IMR-90 (cell line): Measurements from ENCODE around the gene PSMC3. TPM values are rescaled to one million over a fixed set of nuclear protein-coding genes. Genes with fewer than 3 reads are reported as not detected.

ENCODE experiments used
- ATAC-seq: fragments of 200-7000 bp; cut with Tn5 transposase; 2 replicates; pipeline ENCODE4 v1.9.1; 2020; ENCODE audit warnings: low read depth, mild to moderate bottlenecking, moderate library complexity
- BruUV-seq: library from RNA; stranded (reverse); fragments of 400-500 nt; replicated peaks from 2 replicates; lab custom pipeline; 2021; lab: Mats Ljungman, UMichigan
- CTCF ChIA-PET: fragments of 300-600 bp; formaldehyde crosslinking; extraction: SDS; loops from one replicate; lab custom pipeline; 2021; ENCODE audit warnings: antibody characterized with exemption; lab: Yijun Ruan, JAX
- POLR2A ChIA-PET: fragments of 300-600 bp; sonication (Branson Sonifier 250); formaldehyde crosslinking; loops from one replicate; lab custom pipeline; 2022; ENCODE audit warnings: antibody characterized with exemption; ENCODE audit not compliant: unreplicated experiment; lab: Charles Lee
- DNase-seq: peaks from one replicate; pipeline ENCODE4 v3.0.0; 2013
- H2AFZ ChIP-seq: replicated peaks from 2 replicates; pipeline ENCODE3; 2013; ENCODE audit warnings: low read length, mild to moderate bottlenecking; ENCODE audit not compliant: poor library complexity
- H2AK5ac ChIP-seq: 2 replicates; pipeline ENCODE4 v1.6.1; 2013; ENCODE audit warnings: low read depth, low read length, inconsistent platforms
- H2AK9ac ChIP-seq: replicated peaks from 2 replicates; pipeline ENCODE3; 2013; ENCODE audit warnings: mild to moderate bottlenecking, low read depth, low read length, moderate library complexity; ENCODE audit not compliant: poor library complexity
- H2BK120ac ChIP-seq: 2 replicates; pipeline ENCODE4 v1.6.1; 2013; ENCODE audit warnings: low read depth, low read length, inconsistent platforms
- H2BK15ac ChIP-seq: 3 replicates; pipeline ENCODE4 v1.6.1; 2013; ENCODE audit warnings: low read depth, low read length, inconsistent platforms
- H2BK20ac ChIP-seq: 2 replicates; pipeline ENCODE4 v1.6.1; 2013; ENCODE audit warnings: low read depth, mild to moderate bottlenecking, inconsistent platforms, low read length, moderate library complexity
- H2BK5ac ChIP-seq: 2 replicates; pipeline ENCODE4 v1.6.1; 2013; ENCODE audit warnings: mild to moderate bottlenecking, low read depth, low read length, inconsistent platforms; ENCODE audit not compliant: poor library complexity, severe bottlenecking
- H3K14ac ChIP-seq: replicated peaks from 2 replicates; pipeline ENCODE4 v1.6.1; 2013; ENCODE audit warnings: low read depth, low read length, inconsistent platforms
- H3K18ac ChIP-seq: 2 replicates; pipeline ENCODE4 v1.6.1; 2013; ENCODE audit warnings: low read depth, low read length, control low read depth
- H3K23ac ChIP-seq: 2 replicates; pipeline ENCODE4 v1.6.1; 2013; ENCODE audit warnings: low read depth, low read length, inconsistent platforms
- H3K27ac ChIP-seq: 2 replicates; pipeline ENCODE4 v1.5.1; 2013; ENCODE audit warnings: mild to moderate bottlenecking, control low read depth, low read length; ENCODE audit not compliant: insufficient read depth
- H3K27me3 ChIP-seq: 2 replicates; pipeline ENCODE4 v1.6.1; 2013; ENCODE audit warnings: low read length; ENCODE audit not compliant: control insufficient read depth, insufficient read depth
- H3K36me3 ChIP-seq: 2 replicates; pipeline ENCODE4 v1.6.1; 2013; ENCODE audit warnings: low read length, mixed read lengths; ENCODE audit not compliant: control insufficient read depth, insufficient read depth
- H3K4ac ChIP-seq: 2 replicates; pipeline ENCODE4 v1.6.1; 2013; ENCODE audit warnings: low read depth, low read length, inconsistent platforms
- H3K4me1 ChIP-seq: 2 replicates; pipeline ENCODE4 v1.6.1; 2013; ENCODE audit warnings: low read length, mixed read lengths; ENCODE audit not compliant: control insufficient read depth, insufficient read depth
- H3K4me2 ChIP-seq: 2 replicates; pipeline ENCODE4 v1.6.1; 2013; ENCODE audit warnings: low read depth, mild to moderate bottlenecking, control low read depth, low read length, moderate library complexity
- H3K4me3 ChIP-seq: 2 replicates; pipeline ENCODE4 v1.5.1; 2013; ENCODE audit warnings: low read depth, mild to moderate bottlenecking, control low read depth, low read length, moderate library complexity; ENCODE audit not compliant: insufficient read depth
- H3K56ac ChIP-seq: 2 replicates; pipeline ENCODE4 v1.6.1; 2013; ENCODE audit warnings: low read length, inconsistent platforms; ENCODE audit not compliant: insufficient read depth; ENCODE audit errors: extremely low read depth
- H3K79me1 ChIP-seq, 2 experiments: 2 replicates each; pipeline ENCODE4 v1.6.1; 2013; ENCODE audit warnings: low read length in 2 of 2, inconsistent platforms in 1 of 2, low read depth in 1 of 2
- H3K9ac ChIP-seq: 2 replicates; pipeline ENCODE4 v1.6.1; 2013; ENCODE audit warnings: low read depth, low read length, control low read depth
- H3K9me1 ChIP-seq: 2 replicates; pipeline ENCODE4 v1.6.1; 2013; ENCODE audit warnings: low read length, inconsistent platforms; ENCODE audit not compliant: insufficient read depth
- H3K9me3 ChIP-seq: 2 replicates; pipeline ENCODE4 v1.6.1; 2013; ENCODE audit warnings: low read length; ENCODE audit not compliant: control insufficient read depth, insufficient read depth
- H4K20me1 ChIP-seq: 2 replicates; pipeline ENCODE4 v1.6.1; 2013; ENCODE audit warnings: low read length, inconsistent platforms; ENCODE audit not compliant: insufficient read depth
- H4K5ac ChIP-seq: 2 replicates; pipeline ENCODE4 v1.6.1; 2013; ENCODE audit warnings: mild to moderate bottlenecking, low read depth, low read length, control low read depth
- H4K8ac ChIP-seq, 2 experiments: 2 replicates each; pipeline ENCODE4 v1.6.1; 2013; ENCODE audit warnings: low read depth in 2 of 2, low read length in 2 of 2, control low read depth in 1 of 2, inconsistent platforms in 1 of 2
- H4K91ac ChIP-seq: 2 replicates; pipeline ENCODE4 v1.6.1; 2013; ENCODE audit warnings: low read depth, low read length, inconsistent platforms; ENCODE audit not compliant: insufficient read depth
- CEBPB ChIP-seq: IDR thresholded peaks from 2 replicates; pipeline ENCODE4 v1.6.1; 2012; ENCODE audit warnings: low read depth, low read length, improper control_type of control experiment
- WGBS, 2 experiments: methylation state at CpG; one replicate each; pipeline versions ENCODE4 v1.1.5 to v1.1.7; 2013; ENCODE audit warnings: missing lambda C conversion rate in 2 of 2; ENCODE audit not compliant: insufficient read length in 1 of 2; ENCODE audit errors: extremely low coverage in 2 of 2; 5-methylcytosine and 5-hydroxymethylcytosine counted together
- dilution Hi-C: fragments of 300-500 bp; cut with HindIII; formaldehyde crosslinking; loops from one replicate; pipeline ENCODE4 v1.14.3; 2018; ENCODE audit warnings: low sequenced_read_pairs; ENCODE audit not compliant: unreplicated experiment
- in situ Hi-C: fragments of 300-500 bp; cut with MboI; formaldehyde crosslinking; loops from 3 replicates; pipeline ENCODE4 v1.14.3; 2019; ENCODE audit warnings: low sequenced_read_pairs, inconsistent platforms, mixed read lengths
- intact Hi-C: fragments of 100-400 bp; cut with micrococcal nuclease; formaldehyde crosslinking; loops from 2 replicates; pipeline ENCODE4 v1.10.0; 2022
- polyA plus RNA-seq, 3 experiments: library from polyadenylated mRNA; depleted of rRNA; stranded (reverse); fragments of >200 nt; gene quantifications; 2 replicates each; pipeline ENCODE4 v1.2.3, GENCODE V29; 2012; ENCODE audit warnings: low replicate concordance in 1 of 3
- total RNA-seq: library from RNA; depleted of rRNA; stranded (reverse); fragments of >200 nt; gene quantifications from 2 replicates; pipeline ENCODE4 v1.2.3, GENCODE V29; 2012

Gene PSMC3
- total and polyA plus RNA-seq, 2 of the 4 experiments (the other 2 are of a cell fraction) = 238 to 253 TPM

DNA sequence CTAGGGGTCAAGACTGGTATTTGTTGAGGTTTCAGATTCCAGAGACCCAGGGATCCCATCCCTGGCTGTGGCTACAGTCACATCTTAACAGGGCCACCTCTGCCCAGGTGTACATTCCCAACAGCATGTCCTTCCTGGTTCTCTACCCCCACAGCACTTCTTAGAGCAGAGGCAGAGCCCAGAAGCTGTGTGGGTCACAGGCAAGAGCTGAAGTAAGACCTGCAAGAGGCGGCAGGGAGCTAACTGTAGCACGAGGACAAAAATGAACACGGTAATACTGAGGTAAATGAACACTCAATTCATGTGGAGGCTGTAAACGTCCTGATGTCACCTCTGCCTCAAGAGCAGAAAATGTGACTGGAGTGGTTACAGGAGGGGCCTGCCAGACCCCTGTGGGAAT lies 44.4 kb upstream of the PSMC3 start:
- H3K23ac ChIP-seq = no peak overlapping the region
- no peaks in the 10 kb centered on the region for H3K9me3 ChIP-seq
- ChIA-PET POLR2A (no interaction called here), CTCF (no interaction called here)
- no peak overlapping the region for H3K9ac ChIP-seq
- no peak overlapping the region for H2BK120ac ChIP-seq
- dilution Hi-C loops (no loop called here), intact Hi-C loops (no loop called here), in situ Hi-C loops (no loop called here)
- no TSS peak for BruUV-seq
- H4K20me1 ChIP-seq = peaks cover 27% of the 10 kb centered on the region
- no peak overlapping the region for H3K18ac ChIP-seq
- H2AFZ ChIP-seq = no peak overlapping the region
- peaks cover 10% of the 10 kb centered on the region for H3K9me1 ChIP-seq
- no peak overlapping the region for H3K56ac ChIP-seq
- no peak overlapping the region for H3K14ac ChIP-seq
- peaks cover 55 to 76% of the 10 kb centered on the region in 2 experiments for H3K79me1 ChIP-seq
- H3K36me3 ChIP-seq = peaks cover 57% of the 10 kb centered on the region
- DNase-seq (no peak), ATAC-seq (no peak)
- H2AK5ac ChIP-seq = no peak overlapping the region
- H2BK20ac ChIP-seq = no peak overlapping the region
- H3K27me3 ChIP-seq = no peaks in the 10 kb centered on the region
- H3K4me1 ChIP-seq = peaks cover 12% of the 10 kb centered on the region
- no peak overlapping the region for H4K8ac ChIP-seq
- H3K27ac ChIP-seq = no peak overlapping the region
- H2AK9ac ChIP-seq = no peak overlapping the region
- no peak overlapping the region for H3K4me3 ChIP-seq
- TF ChIP-seq CEBPB = no peak
- no peak overlapping the region for H4K91ac ChIP-seq
- no peak overlapping the region for H3K4ac ChIP-seq
- no peak overlapping the region for H2BK5ac ChIP-seq
- no peak overlapping the region for H4K5ac ChIP-seq
- no peak overlapping the region for H3K4me2 ChIP-seq
- H2BK15ac ChIP-seq = no peak overlapping the region
- WGBS, 2 experiments = 68% methylated on average over 4 of the region's 4 CpGs; no CpG with 5 or more reads in 1 of the 2 experiments
